Endodermal cell (in vitro differentiated cells): ENCODE data around the gene MIPOL1. TPM values are rescaled to one million over a fixed set of nuclear protein-coding genes. Genes with fewer than 3 reads are reported as not detected.

ENCODE experiments used
- DNase-seq: peaks from one replicate; pipeline ENCODE4 v3.0.0-alpha.2; 2017
- H3K27ac ChIP-seq: 2 replicates; pipeline ENCODE4 v1.5.1; 2013; ENCODE audit warnings: mild to moderate bottlenecking, low read depth, low read length, moderate library complexity
- H3K27me3 ChIP-seq: 2 replicates; pipeline ENCODE4 v1.6.1; 2013; ENCODE audit warnings: mild to moderate bottlenecking, low read length, moderate library complexity; ENCODE audit not compliant: insufficient read depth, control insufficient read depth, poor library complexity, severe bottlenecking
- H3K36me3 ChIP-seq: 2 replicates; pipeline ENCODE4 v1.7.0; 2013; ENCODE audit warnings: mild to moderate bottlenecking, low read length, moderate library complexity; ENCODE audit not compliant: control insufficient read depth, insufficient read depth
- H3K4me1 ChIP-seq: one replicate; pipeline ENCODE4 v1.7.0; 2013; ENCODE audit warnings: low read length; ENCODE audit not compliant: control insufficient read depth, insufficient read depth
- H3K4me3 ChIP-seq: 2 replicates; pipeline ENCODE4 v1.5.1; 2013; ENCODE audit warnings: mild to moderate bottlenecking, low read length, moderate library complexity
- H3K9ac ChIP-seq: 2 replicates; pipeline ENCODE4 v1.6.1; 2013; ENCODE audit warnings: mild to moderate bottlenecking, low read length, moderate library complexity; ENCODE audit not compliant: poor library complexity, severe bottlenecking; ENCODE audit errors: extremely low read depth
- H3K9me3 ChIP-seq: 2 replicates; pipeline ENCODE4 v1.6.1; 2013; ENCODE audit warnings: mild to moderate bottlenecking, low read length, moderate library complexity; ENCODE audit not compliant: control insufficient read depth
- H3K27ac Mint-ChIP-seq: 2 replicates; pipeline ENCODE4 v1.8.0; 2020; ENCODE audit warnings: mixed read lengths
- H3K27me3 Mint-ChIP-seq: 2 replicates; pipeline ENCODE4 v1.8.0; 2021; ENCODE audit warnings: mild to moderate bottlenecking, mixed read lengths; ENCODE audit not compliant: insufficient read depth
- H3K36me3 Mint-ChIP-seq: 2 replicates; pipeline ENCODE4 v1.8.0; 2020; ENCODE audit warnings: low read depth, mixed read lengths
- H3K4me1 Mint-ChIP-seq: 2 replicates; pipeline ENCODE4 v1.8.0; 2020; ENCODE audit warnings: mixed read lengths
- H3K4me3 Mint-ChIP-seq: 2 replicates; pipeline ENCODE4 v1.8.0; 2020; ENCODE audit warnings: mild to moderate bottlenecking, moderate library complexity, mixed read lengths
- H3K9me3 Mint-ChIP-seq: 2 replicates; pipeline ENCODE4 v1.8.0; 2020; ENCODE audit warnings: mild to moderate bottlenecking, mixed read lengths
- WGBS, 2 experiments: methylation state at CpG; one replicate each; pipeline versions ENCODE4 v1.1.5 to v1.1.7; 2013; ENCODE audit warnings: missing lambda C conversion rate in 2 of 2, mixed read lengths in 1 of 2; ENCODE audit not compliant: insufficient coverage in 1 of 2, insufficient read length in 1 of 2; 5-methylcytosine and 5-hydroxymethylcytosine counted together
- total RNA-seq, 2 donors: library from RNA; stranded (reverse); fragmentation: NEBNext Ultra II Directional in 1 of 2; extraction: Animal tissue kit (Norgen Biotek cat#: 25700) in 1 of 2; gene quantifications; 2 replicates in 1 of 2; 3 replicates in 1 of 2; pipeline ENCODE4 v1.2.1, GENCODE V29; 2021
- TF ChIP-seq, protein P1 (sequence below): fragments of 200-600 bp; sonication (generic); conservative IDR thresholded peaks from 2 replicates; pipeline ENCODE4 v1.5.0; 2021; ENCODE audit warnings: antibody characterized with exemption, mild to moderate bottlenecking

The MIPOL1 gene
- total RNA-seq, 2 donors from 2014 or later = 22.0 to 28.5 TPM

- no peaks in the 10 kb centered on the region for H3K9me3 ChIP-seq
- DNase-seq = peak; percentile 76
- H3K4me3 Mint-ChIP-seq = peak overlapping the region; percentile 56
- H3K4me3 ChIP-seq = peak overlapping the region; percentile 72
- H3K36me3 ChIP-seq = no peaks in the 10 kb centered on the region
- peaks cover 79% of the 10 kb centered on the region for H3K27me3 Mint-ChIP-seq
- peaks cover 36% of the 10 kb centered on the region for H3K4me1 Mint-ChIP-seq
- 9 to 21% methylated on average over 16 to 23 of the region's 23 CpGs for WGBS, 2 experiments
- H3K27me3 ChIP-seq = peaks cover 93% of the 10 kb centered on the region
- H3K4me1 ChIP-seq = peaks cover 8% of the 10 kb centered on the region
- TF ChIP-seq, protein P1, sequence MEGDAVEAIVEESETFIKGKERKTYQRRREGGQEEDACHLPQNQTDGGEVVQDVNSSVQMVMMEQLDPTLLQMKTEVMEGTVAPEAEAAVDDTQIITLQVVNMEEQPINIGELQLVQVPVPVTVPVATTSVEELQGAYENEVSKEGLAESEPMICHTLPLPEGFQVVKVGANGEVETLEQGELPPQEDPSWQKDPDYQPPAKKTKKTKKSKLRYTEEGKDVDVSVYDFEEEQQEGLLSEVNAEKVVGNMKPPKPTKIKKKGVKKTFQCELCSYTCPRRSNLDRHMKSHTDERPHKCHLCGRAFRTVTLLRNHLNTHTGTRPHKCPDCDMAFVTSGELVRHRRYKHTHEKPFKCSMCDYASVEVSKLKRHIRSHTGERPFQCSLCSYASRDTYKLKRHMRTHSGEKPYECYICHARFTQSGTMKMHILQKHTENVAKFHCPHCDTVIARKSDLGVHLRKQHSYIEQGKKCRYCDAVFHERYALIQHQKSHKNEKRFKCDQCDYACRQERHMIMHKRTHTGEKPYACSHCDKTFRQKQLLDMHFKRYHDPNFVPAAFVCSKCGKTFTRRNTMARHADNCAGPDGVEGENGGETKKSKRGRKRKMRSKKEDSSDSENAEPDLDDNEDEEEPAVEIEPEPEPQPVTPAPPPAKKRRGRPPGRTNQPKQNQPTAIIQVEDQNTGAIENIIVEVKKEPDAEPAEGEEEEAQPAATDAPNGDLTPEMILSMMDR = no peak
- H3K27ac ChIP-seq = no peak overlapping the region
- H3K36me3 Mint-ChIP-seq = peaks cover 4% of the 10 kb centered on the region
- no peak overlapping the region for H3K9ac ChIP-seq
- H3K9me3 Mint-ChIP-seq = no peaks in the 10 kb centered on the region
- no peak overlapping the region for H3K27ac Mint-ChIP-seq
Measured at GRCh38 chr14:37585101-37585511, 387.4 kb downstream of the MIPOL1 start.

DNA sequence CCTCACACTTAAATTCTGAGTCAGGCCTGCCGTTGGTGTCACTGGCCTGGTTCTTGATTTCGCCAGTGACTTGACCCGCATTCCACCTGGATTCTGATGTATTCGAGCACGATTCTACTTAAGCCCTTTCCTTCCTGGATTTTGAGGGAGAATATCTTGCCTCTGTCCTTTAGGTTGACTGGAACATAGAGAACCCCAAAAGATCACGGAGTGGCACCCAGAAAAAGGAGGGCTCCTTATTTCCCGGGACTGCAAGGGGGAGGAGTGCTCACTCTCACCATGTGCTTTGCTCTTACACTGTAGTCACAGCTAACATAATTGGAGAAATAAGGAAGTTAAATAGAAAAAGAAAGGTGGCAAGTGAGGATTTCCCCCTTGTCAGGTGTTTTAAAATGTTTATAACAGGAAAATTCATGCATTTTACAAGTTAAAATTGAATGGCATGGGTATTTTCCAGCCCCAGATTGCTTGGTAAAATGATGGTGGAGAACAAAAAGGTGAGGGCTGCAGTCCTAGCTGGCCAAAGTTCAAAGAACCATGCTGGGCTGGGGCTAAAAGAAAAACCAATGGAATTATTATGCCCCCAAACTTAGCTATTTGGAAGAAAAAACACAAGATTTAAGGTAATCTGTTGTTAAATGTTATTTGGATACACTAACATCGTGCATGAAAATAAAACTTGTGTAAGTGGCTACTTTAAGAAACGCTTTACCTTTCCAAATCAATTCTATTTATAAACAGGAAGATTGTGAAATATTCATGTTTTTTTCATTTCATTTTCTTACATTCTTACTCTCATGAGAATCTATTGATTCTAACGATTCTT, 388.4 kb downstream of the MIPOL1 start:
- peaks cover 93% of the 10 kb centered on the region for H3K27me3 ChIP-seq
- no peak overlapping the region for H3K27ac ChIP-seq
- WGBS, 2 experiments = 10% methylated on average over 7 to 8 of the region's 10 CpGs
- H3K36me3 Mint-ChIP-seq = peaks cover 13% of the 10 kb centered on the region
- no peak overlapping the region for H3K4me3 ChIP-seq
- peaks cover 10% of the 10 kb centered on the region for H3K4me1 ChIP-seq
- peaks cover 46% of the 10 kb centered on the region for H3K4me1 Mint-ChIP-seq
- no peak overlapping the region for H3K27ac Mint-ChIP-seq
- no peaks in the 10 kb centered on the region for H3K9me3 Mint-ChIP-seq
- H3K36me3 ChIP-seq = no peaks in the 10 kb centered on the region
- DNase-seq = no peak
- peaks cover 79% of the 10 kb centered on the region for H3K27me3 Mint-ChIP-seq
- H3K9me3 ChIP-seq = no peaks in the 10 kb centered on the region
- no peak overlapping the region for H3K9ac ChIP-seq
- peak overlapping the region; percentile 56 for H3K4me3 Mint-ChIP-seq
- TF ChIP-seq, protein P1 = no peak

DNA sequence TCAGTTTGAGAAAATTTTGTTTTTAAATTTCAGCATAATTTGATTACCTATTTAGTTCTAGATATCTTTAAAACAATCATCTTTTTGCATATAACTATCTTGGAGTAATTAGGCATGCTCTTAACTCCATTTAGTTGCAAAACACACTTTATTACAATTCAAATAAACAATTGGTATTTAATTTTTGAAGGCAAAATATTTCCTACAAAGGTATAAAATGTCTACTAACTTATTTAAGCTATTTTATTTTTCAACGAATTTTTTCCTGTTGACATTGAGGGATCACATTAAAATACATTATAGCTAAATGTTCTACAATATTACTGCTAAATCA, 389.0 kb downstream of the MIPOL1 start:
- H3K9me3 ChIP-seq = no peaks in the 10 kb centered on the region
- H3K36me3 ChIP-seq = no peaks in the 10 kb centered on the region
- WGBS, 2 experiments = no CpG with 5 or more reads among the region's 1 CpG
- Mint-ChIP-seq H3K36me3 (peaks cover 16% of the 10 kb centered on the region), H3K4me3 (peak overlapping the region; percentile 69), H3K9me3 (no peaks in the 10 kb centered on the region), H3K27me3 (peaks cover 77% of the 10 kb centered on the region), H3K27ac (no peak overlapping the region), H3K4me1 (peaks cover 48% of the 10 kb centered on the region)
- no peak for DNase-seq
- TF ChIP-seq, protein P1 = no peak
- no peak overlapping the region for H3K27ac ChIP-seq
- H3K27me3 ChIP-seq = peaks cover 92% of the 10 kb centered on the region
- H3K9ac ChIP-seq = no peak overlapping the region
- H3K4me1 ChIP-seq = peaks cover 10% of the 10 kb centered on the region
- no peak overlapping the region for H3K4me3 ChIP-seq
